HepG2 (cell line): ENCODE measurements around the gene SIVA1. TPM values are rescaled to one million over a fixed set of nuclear protein-coding genes. Genes with fewer than 3 reads are reported as not detected.

Experiments
- ATAC-seq: fragments of 200-7000 bp; cut with Tn5 transposase; 3 replicates; pipeline ENCODE4 v1.9.1; 2020; ENCODE audit warnings: mild to moderate bottlenecking, moderate library complexity
- BruUV-seq: library from RNA; stranded (reverse); fragments of 400-500 nt; replicated peaks from 2 replicates; lab custom pipeline; 2021; lab: Mats Ljungman, UMichigan
- CTCF ChIA-PET: fragments of 300-600 bp; formaldehyde crosslinking; extraction: SDS; loops from one replicate; lab custom pipeline; 2021; ENCODE audit warnings: low total read pairs, inconsistent platforms, low intra/inter-chr PET ratio; lab: Yijun Ruan, JAX
- POLR2A ChIA-PET: fragments of 350-600 bp; sonication (Branson Sonifier 250); formaldehyde crosslinking; loops from one replicate; lab custom pipeline; 2020; ENCODE audit warnings: antibody characterized with exemption, inconsistent platforms; lab: Yijun Ruan, JAX
- DNase-seq: peaks from one replicate; pipeline ENCODE4 v3.0.0-alpha.2; 2015; ENCODE audit warnings: low spot score
- FAIRE-seq: peaks from 3 replicates; lab custom pipeline; 2011; peaks lifted over from hg19 to GRCh38; lab: Jason Lieb, UNC
- H2AFZ ChIP-seq: one replicate; pipeline ENCODE4 v1.6.1; 2011; ENCODE audit warnings: low read length, inconsistent platforms
- H3K27ac ChIP-seq: fragments of 300-600 bp; 3 replicates; pipeline ENCODE4 v1.8.0; 2011; ENCODE audit warnings: mixed run types, mild to moderate bottlenecking, mixed read lengths, low read length, inconsistent platforms; ENCODE audit not compliant: insufficient read depth; ENCODE audit errors: extremely low read length
- H3K27me3 ChIP-seq, 2 experiments: fragments of 200-600 bp in 1 of 2; 2 replicates in 1 of 2; 3 replicates in 1 of 2; pipeline versions ENCODE4 v1.6.0 to v1.8.0; 2011; ENCODE audit warnings: low read length in 2 of 2, mild to moderate bottlenecking in 2 of 2, moderate library complexity in 2 of 2, inconsistent platforms in 1 of 2; ENCODE audit not compliant: insufficient read depth in 2 of 2, control insufficient read depth in 1 of 2
- H3K36me3 ChIP-seq, 2 experiments: fragments of 200-600 bp in 1 of 2; replicated peaks in 1 of 2; 2 replicates in 1 of 2; 3 replicates in 1 of 2; pipeline versions ENCODE4 v1.5.1 to v1.8.0; 2011; ENCODE audit warnings: low read length in 2 of 2, inconsistent platforms in 1 of 2; ENCODE audit not compliant: insufficient read depth in 2 of 2, control insufficient read depth in 1 of 2
- H3K4me1 ChIP-seq: 2 replicates; pipeline ENCODE4 v1.5.1; 2012; ENCODE audit warnings: low read length, inconsistent platforms; ENCODE audit not compliant: insufficient read depth
- H3K4me2 ChIP-seq: 2 replicates; pipeline ENCODE4 v1.6.0; 2011; ENCODE audit warnings: low read depth, low read length, inconsistent platforms
- H3K4me3 ChIP-seq, 3 experiments: fragments of 200-600 bp in 1 of 3; sonication (generic), shearing (Covaris generic) in 1 of 3; replicated peaks in 1 of 3; 2 replicates each; pipeline ENCODE4 v1.5.1; 2011 to 2016; ENCODE audit warnings: low read length in 3 of 3, inconsistent platforms in 2 of 3, low read depth in 2 of 3, mild to moderate bottlenecking in 2 of 3, control low read depth in 1 of 3, mixed read lengths in 1 of 3; ENCODE audit not compliant: insufficient read depth in 1 of 3
- H3K79me2 ChIP-seq: one replicate; pipeline ENCODE4 v1.6.1; 2011; ENCODE audit warnings: low read length, inconsistent platforms; ENCODE audit not compliant: insufficient read depth
- H3K9ac ChIP-seq: 2 replicates; pipeline ENCODE4 v1.6.0; 2011; ENCODE audit warnings: mild to moderate bottlenecking, low read depth, low read length, inconsistent platforms; ENCODE audit not compliant: insufficient read depth
- H3K9me3 ChIP-seq: 2 replicates; pipeline ENCODE4 v1.5.1; 2012; ENCODE audit warnings: mild to moderate bottlenecking, low read length
- H4K20me1 ChIP-seq: 2 replicates; pipeline ENCODE4 v1.6.0; 2011; ENCODE audit warnings: inconsistent platforms, mild to moderate bottlenecking, low read length, moderate library complexity; ENCODE audit not compliant: insufficient read depth
- AGO1 ChIP-seq: fragments of 200-400 bp; formaldehyde crosslinking; IDR thresholded peaks from 2 replicates; pipeline ENCODE4 v1.6.1; 2017; ENCODE audit warnings: mild to moderate bottlenecking, low read depth, low read length, moderate library complexity; ENCODE audit not compliant: poor library complexity, severe bottlenecking
- ARNTL ChIP-seq: sonication (generic); formaldehyde crosslinking; IDR thresholded peaks from 2 replicates; pipeline ENCODE4 v1.4.0; 2020; ENCODE audit warnings: mild to moderate bottlenecking, missing genetic modification reagents
- FOXA3 ChIP-seq: IDR thresholded peaks from 2 replicates; pipeline ENCODE4 v1.6.1; 2016; ENCODE audit warnings: missing genetic modification reagents, missing compliant biosample characterization
- GABPA ChIP-seq, 2 experiments: IDR thresholded peaks; 2 replicates each; pipeline ENCODE4 v1.6.1; 2011 to 2016; ENCODE audit warnings: low read depth in 2 of 2, low read length in 1 of 2, missing biosample characterization in 1 of 2, missing genetic modification characterization in 1 of 2
- HOXA7 ChIP-seq: sonication (generic); formaldehyde crosslinking; IDR thresholded peaks from 2 replicates; pipeline ENCODE4 v1.8.1; 2022; ENCODE audit warnings: mild to moderate bottlenecking, missing genetic modification reagents, moderate library complexity
- MAFK ChIP-seq, 2 experiments: IDR thresholded peaks in 1 of 2; conservative IDR thresholded peaks in 1 of 2; 2 replicates each; pipeline ENCODE4 v1.6.1; 2011; ENCODE audit warnings: improper control_type of control experiment in 2 of 2, low read length in 2 of 2
- NR3C1 ChIP-seq: sonication (generic); formaldehyde crosslinking; IDR thresholded peaks from 2 replicates; pipeline ENCODE4 v1.4.0; 2020; ENCODE audit warnings: missing genetic modification reagents
- PCBP2 ChIP-seq: fragments of 200-400 bp; formaldehyde crosslinking; optimal IDR thresholded peaks from 2 replicates; pipeline ENCODE3; 2018; ENCODE audit warnings: low read length, low read depth; ENCODE audit not compliant: poor library complexity, severe bottlenecking
- PHF8 ChIP-seq: sonication (generic); formaldehyde crosslinking; IDR thresholded peaks from 2 replicates; pipeline ENCODE4 v1.5.0; 2020; ENCODE audit warnings: missing genetic modification reagents
- POLR2A ChIP-seq, 2 experiments: IDR thresholded peaks; 2 replicates each; pipeline ENCODE4 v1.6.1; 2011; ENCODE audit warnings: low read depth in 2 of 2, low read length in 2 of 2, mild to moderate bottlenecking in 1 of 2, moderate library complexity in 1 of 2; ENCODE audit not compliant: insufficient read depth in 1 of 2
- RFX5 ChIP-seq: IDR thresholded peaks from 2 replicates; pipeline ENCODE4 v1.6.1; 2011; ENCODE audit warnings: low read depth, low read length, improper control_type of control experiment
- RFXANK ChIP-seq: IDR thresholded peaks from 2 replicates; pipeline ENCODE4 v1.6.1; 2016
- TERF1 ChIP-seq: sonication (generic); formaldehyde crosslinking; IDR thresholded peaks from 2 replicates; pipeline ENCODE4 v1.8.0; 2022; ENCODE audit warnings: mild to moderate bottlenecking, missing genetic modification reagents, moderate library complexity
- TOPORS ChIP-seq: sonication (generic); formaldehyde crosslinking; IDR thresholded peaks from 2 replicates; pipeline ENCODE4 v1.8.0; 2023; ENCODE audit warnings: mild to moderate bottlenecking, missing genetic modification reagents
- ZNF343 ChIP-seq: sonication (generic); formaldehyde crosslinking; IDR thresholded peaks from 2 replicates; pipeline ENCODE4 v1.4.0; 2020; ENCODE audit warnings: mild to moderate bottlenecking, missing genetic modification reagents
- ZNF446 ChIP-seq: sonication (generic); formaldehyde crosslinking; IDR thresholded peaks from 2 replicates; pipeline ENCODE4 v1.5.0; 2020; ENCODE audit warnings: mild to moderate bottlenecking, missing genetic modification reagents
- ZNF552 ChIP-seq: sonication (generic); formaldehyde crosslinking; IDR thresholded peaks from 2 replicates; pipeline ENCODE4 v1.9.0; 2022; ENCODE audit warnings: missing genetic modification reagents, mild to moderate bottlenecking, borderline replicate concordance
- ZNF850 ChIP-seq: sonication (generic); formaldehyde crosslinking; conservative IDR thresholded peaks from 2 replicates; pipeline ENCODE4 v1.9.0; 2021; ENCODE audit warnings: mild to moderate bottlenecking, missing genetic modification reagents
- WGBS: methylation state at CpG from one replicate; pipeline ENCODE4 v1.1.6; 2017; ENCODE audit warnings: low lambda C conversion rate; 5-methylcytosine and 5-hydroxymethylcytosine counted together
- in situ Hi-C: cut with HindIII; loops from 2 replicates; pipeline ENCODE4 v1.10.0; 2017; ENCODE audit warnings: low pct_unique_long_range_greater_than_20kb; ENCODE audit not compliant: extremely low pct_ligation_motif_present
- intact Hi-C: fragments of 100-400 bp; cut with micrococcal nuclease; formaldehyde crosslinking; loops from one replicate; pipeline ENCODE4 v1.10.0; 2022; ENCODE audit not compliant: unreplicated experiment
- polyA plus RNA-seq, 8 experiments: library from polyadenylated mRNA; depleted of rRNA in 3 of 8; stranded (reverse) in 7 of 8; unstranded in 1 of 8; fragments of >200 nt; fragmentation: Illumina TruSeq in 4 of 8; extraction: Trizol in 4 of 8; gene quantifications; 2 replicates each; pipeline versions ENCODE4 v1.2.1 to v1.2.3, GENCODE V29; 2011 to 2016; ENCODE audit warnings: low read depth in 4 of 8, missing spikeins in 1 of 8, mixed read lengths in 1 of 8; ENCODE audit not compliant: insufficient read depth in 1 of 8
- total RNA-seq, 5 experiments: library from RNA; depleted of rRNA; stranded (reverse); fragments of >200 nt; fragmentation: Illumina TruSeq; extraction: Trizol; gene quantifications; 2 replicates each; pipeline ENCODE4 v1.2.3, GENCODE V29; 2016; ENCODE audit warnings: low read depth in 1 of 5
- TF ChIP-seq, protein P1 (sequence below): sonication (generic); formaldehyde crosslinking; IDR thresholded peaks from 2 replicates; pipeline ENCODE4 v1.5.1; 2020; ENCODE audit warnings: mild to moderate bottlenecking, missing genetic modification reagents, moderate library complexity

The SIVA1 gene
- total and polyA plus RNA-seq, 2 of the 13 experiments (the other 11 are each of a cell fraction or from before 2014, with no cell fraction given): 123 to 186 TPM

- TF ChIP-seq ZNF850 (no peak), RFX5 (no peak), GABPA (IDR thresholded peaks at IDR 0.05; ENCODE audit: low read depth, low read length) (no peak), GABPA (CRISPR knock-in tag; IDR thresholded peaks at IDR 0.05; ENCODE audit: low read depth) (no peak), PCBP2 (no peak), ZNF552 (CRISPR knock-in tag) (no peak), RFXANK (CRISPR knock-in tag) (no peak), ARNTL (CRISPR knock-in tag) (no peak), PHF8 (CRISPR knock-in tag) (no peak)
- TF ChIP-seq, protein P1, sequence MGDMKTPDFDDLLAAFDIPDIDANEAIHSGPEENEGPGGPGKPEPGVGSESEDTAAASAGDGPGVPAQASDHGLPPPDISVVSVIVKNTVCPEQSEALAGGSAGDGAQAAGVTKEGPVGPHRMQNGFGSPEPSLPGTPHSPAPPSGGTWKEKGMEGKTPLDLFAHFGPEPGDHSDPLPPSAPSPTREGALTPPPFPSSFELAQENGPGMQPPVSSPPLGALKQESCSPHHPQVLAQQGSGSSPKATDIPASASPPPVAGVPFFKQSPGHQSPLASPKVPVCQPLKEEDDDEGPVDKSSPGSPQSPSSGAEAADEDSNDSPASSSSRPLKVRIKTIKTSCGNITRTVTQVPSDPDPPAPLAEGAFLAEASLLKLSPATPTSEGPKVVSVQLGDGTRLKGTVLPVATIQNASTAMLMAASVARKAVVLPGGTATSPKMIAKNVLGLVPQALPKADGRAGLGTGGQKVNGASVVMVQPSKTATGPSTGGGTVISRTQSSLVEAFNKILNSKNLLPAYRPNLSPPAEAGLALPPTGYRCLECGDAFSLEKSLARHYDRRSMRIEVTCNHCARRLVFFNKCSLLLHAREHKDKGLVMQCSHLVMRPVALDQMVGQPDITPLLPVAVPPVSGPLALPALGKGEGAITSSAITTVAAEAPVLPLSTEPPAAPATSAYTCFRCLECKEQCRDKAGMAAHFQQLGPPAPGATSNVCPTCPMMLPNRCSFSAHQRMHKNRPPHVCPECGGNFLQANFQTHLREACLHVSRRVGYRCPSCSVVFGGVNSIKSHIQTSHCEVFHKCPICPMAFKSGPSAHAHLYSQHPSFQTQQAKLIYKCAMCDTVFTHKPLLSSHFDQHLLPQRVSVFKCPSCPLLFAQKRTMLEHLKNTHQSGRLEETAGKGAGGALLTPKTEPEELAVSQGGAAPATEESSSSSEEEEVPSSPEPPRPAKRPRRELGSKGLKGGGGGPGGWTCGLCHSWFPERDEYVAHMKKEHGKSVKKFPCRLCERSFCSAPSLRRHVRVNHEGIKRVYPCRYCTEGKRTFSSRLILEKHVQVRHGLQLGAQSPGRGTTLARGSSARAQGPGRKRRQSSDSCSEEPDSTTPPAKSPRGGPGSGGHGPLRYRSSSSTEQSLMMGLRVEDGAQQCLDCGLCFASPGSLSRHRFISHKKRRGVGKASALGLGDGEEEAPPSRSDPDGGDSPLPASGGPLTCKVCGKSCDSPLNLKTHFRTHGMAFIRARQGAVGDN: 0 out of 2 replicates have a peak, but pooled peaks have one; percentile 38
Observed at GRCh38 chr14:104754213-104754851, 1.4 kb downstream of the SIVA1 start (continued).

DNA sequence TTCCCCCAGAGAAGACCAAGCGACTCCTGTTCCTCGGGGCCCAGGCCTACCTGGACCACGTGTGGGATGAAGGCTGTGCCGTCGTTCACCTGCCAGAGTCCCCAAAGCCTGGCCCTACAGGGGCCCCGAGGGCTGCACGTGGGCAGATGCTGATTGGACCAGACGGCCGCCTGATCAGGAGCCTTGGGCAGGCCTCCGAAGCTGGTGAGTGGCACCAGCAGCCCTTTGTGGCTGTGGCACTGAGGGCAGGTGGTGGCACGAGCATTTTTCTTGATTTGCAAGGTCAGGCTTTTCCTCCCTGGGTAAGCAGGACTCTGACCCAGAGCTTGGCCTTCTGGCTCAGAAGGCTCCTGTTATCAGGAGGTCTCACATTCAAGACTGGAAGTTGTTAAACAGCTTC, 2.7 kb downstream of the SIVA1 start:
- peaks cover 40% of the 10 kb centered on the region for H4K20me1 ChIP-seq
- DNase-seq: no peak
- H3K4me2 ChIP-seq: peak overlapping the region; percentile 94; the same call in 1 of the 2 replicates
- ATAC-seq: no peak
- FAIRE-seq: no peak
- no peaks in the 10 kb centered on the region for H3K27me3 ChIP-seq
- peak overlapping the region in 1 of 3 experiments; percentile 17; a peak in 1 of 6 replicates for H3K4me3 ChIP-seq
- H3K79me2 ChIP-seq: peaks cover 47% of the 10 kb centered on the region
- peak overlapping the region; percentile 88 for H3K27ac ChIP-seq
- intact Hi-C loops: no loop called here
- peaks cover 44% of the 10 kb centered on the region for H3K4me1 ChIP-seq
- H3K36me3 ChIP-seq: peaks cover 13 to 42% of the 10 kb centered on the region in 2 experiments
- no peak overlapping the region for H2AFZ ChIP-seq
- no TSS peak for BruUV-seq
- in situ Hi-C loops: no loop called here
- no peak overlapping the region for H3K9ac ChIP-seq
- POLR2A ChIA-PET: interaction anchor here (1.1 to 3.5 kb wide), 2 partner anchors 10 to 14 kb away, joined by 5 to 32 read pairs; no protein-coding TSS in a partner anchor
- no peaks in the 10 kb centered on the region for H3K9me3 ChIP-seq
- 71% methylated on average over 3 of the region's 11 CpGs for WGBS
- CTCF ChIA-PET: no interaction called here
- TF ChIP-seq FOXA3 (no peak), NR3C1 (CRISPR knock-in tag) (no peak), HOXA7 (CRISPR knock-in tag) (no peak), ZNF343 (CRISPR knock-in tag) (no peak), POLR2A (IDR thresholded peaks at IDR 0.05; ENCODE audit: insufficient read depth in 1 of 2, low read depth in 2 of 2, low read length in 2 of 2) (0 out of 4 replicates have a peak, but pooled peaks of 1 of the 2 experiments have one; percentile 22), MAFK (conservative IDR thresholded peaks at IDR 0.05 in 1 of 2, IDR thresholded peaks at IDR 0.05 in 1 of 2; ENCODE audit: low read length in 2 of 2) (peak in 1 of 2 experiments; percentile 26; a peak in 1 of 4 replicates), ZNF446 (CRISPR knock-in tag) (no peak), AGO1 (peak; percentile 93), TOPORS (0 out of 2 replicates have a peak, but pooled peaks have one; percentile 6), TERF1 (CRISPR knock-in tag) (no peak)
